ENCODE results near the gene DXO.
"Not testable (repeated sequence)": the region's sequence is repeated elsewhere in the genome, so short reads cannot be mapped to it uniquely, and the experiment has no call there.

DXO gene

GRCh38 chr6:31971993-31972708 is at the start of gene DXO:
TSS of gene DXO (minus strand) at chr6:31972138. CDS start at chr6:31971675, 463 bp downstream.
- peak within 1 kb of the TSS; percentile 89 for H3K9ac ChIP-seq (ENCODE audit: insufficient read length)
- H3K36me3 ChIP-seq (ENCODE audit: insufficient read depth, low read length) = peaks cover 28% of the 10 kb centered on the region; the same call in 1 of the 2 replicates
- TF ChIP-seq FOXP2 (optimal IDR thresholded peaks at IDR 0.05; ENCODE audit: control extremely low read depth, extremely low read length, insufficient read depth) (peak; percentile 2), POLR2AphosphoS5 (IDR thresholded peaks at IDR 0.05; ENCODE audit: borderline replicate concordance, low read depth, low read length) (peak; percentile 54), EZH2 (IDR thresholded peaks at IDR 0.05) (no peak)
- peak within 1 kb of the TSS; percentile 89 for H3K4me3 ChIP-seq
- peak; percentile 96 for DNase-seq (ENCODE audit: low read depth, low spot score)
- H3K9me3 ChIP-seq (ENCODE audit: low read depth, low read length) = no peaks in the 10 kb centered on the region
- peak within 1 kb of the TSS; percentile 89 for H3K27ac ChIP-seq

- H3K9ac ChIP-seq (ENCODE audit: insufficient read length); H3K36me3 ChIP-seq (ENCODE audit: insufficient read depth, low read length); DNase-seq (ENCODE audit: low read depth, low spot score); H3K9me3 ChIP-seq (ENCODE audit: low read depth, low read length); H3K4me3 ChIP-seq; H3K27ac ChIP-seq: not testable (repeated sequence)
Observed at GRCh38 chr6:32014547-32014946, 42.6 kb upstream of the DXO start, which contains the start of gene C4B. TSS of gene C4B (plus strand) at chr6:32014795. CDS start at chr6:32014846, 51 bp downstream.

GRCh38 chr6:32013738-32014137 is 41.8 kb upstream of the DXO start:
- H3K27ac ChIP-seq; H3K9me3 ChIP-seq (ENCODE audit: low read depth, low read length); H3K36me3 ChIP-seq (ENCODE audit: insufficient read depth, low read length); H3K9ac ChIP-seq (ENCODE audit: insufficient read length); H3K4me3 ChIP-seq; DNase-seq (ENCODE audit: low read depth, low spot score): not testable (repeated sequence)

- H3K9me3 ChIP-seq (ENCODE audit: low read depth, low read length); H3K27ac ChIP-seq; H3K9ac ChIP-seq (ENCODE audit: insufficient read length); H3K36me3 ChIP-seq (ENCODE audit: insufficient read depth, low read length); DNase-seq (ENCODE audit: low read depth, low spot score); H3K4me3 ChIP-seq: not testable (repeated sequence)
Observed at GRCh38 chr6:32012941-32013617, 41.1 kb upstream of the DXO start.

- H3K36me3 ChIP-seq (ENCODE audit: insufficient read depth, low read length); H3K9ac ChIP-seq (ENCODE audit: insufficient read length); H3K4me3 ChIP-seq; H3K27ac ChIP-seq; H3K9me3 ChIP-seq (ENCODE audit: low read depth, low read length); DNase-seq (ENCODE audit: low read depth, low spot score): not testable (repeated sequence)
Observed at GRCh38 chr6:32010856-32011530, 39.1 kb upstream of the DXO start.

- DNase-seq (ENCODE audit: low read depth, low spot score); H3K9me3 ChIP-seq (ENCODE audit: low read depth, low read length); H3K9ac ChIP-seq (ENCODE audit: insufficient read length); H3K27ac ChIP-seq; H3K36me3 ChIP-seq (ENCODE audit: insufficient read depth, low read length); H3K4me3 ChIP-seq: not testable (repeated sequence)
Observed at GRCh38 chr6:32009537-32009936, 37.6 kb upstream of the DXO start.

- H3K36me3 ChIP-seq (ENCODE audit: insufficient read depth, low read length); H3K9ac ChIP-seq (ENCODE audit: insufficient read length); H3K9me3 ChIP-seq (ENCODE audit: low read depth, low read length); DNase-seq (ENCODE audit: low read depth, low spot score); H3K27ac ChIP-seq; H3K4me3 ChIP-seq: not testable (repeated sequence)
Observed at GRCh38 chr6:32008616-32009015, 36.7 kb upstream of the DXO start.

- H3K36me3 ChIP-seq (ENCODE audit: insufficient read depth, low read length); DNase-seq (ENCODE audit: low read depth, low spot score); H3K9ac ChIP-seq (ENCODE audit: insufficient read length); H3K4me3 ChIP-seq; H3K27ac ChIP-seq; H3K9me3 ChIP-seq (ENCODE audit: low read depth, low read length): not testable (repeated sequence)
Observed at GRCh38 chr6:32008037-32008436, 36.1 kb upstream of the DXO start.

- not testable (repeated sequence) for DNase-seq (ENCODE audit: low read depth, low spot score); H3K9me3 ChIP-seq (ENCODE audit: low read depth, low read length); H3K4me3 ChIP-seq; H3K9ac ChIP-seq (ENCODE audit: insufficient read length); H3K36me3 ChIP-seq (ENCODE audit: insufficient read depth, low read length); H3K27ac ChIP-seq
Observed at GRCh38 chr6:32007086-32007485, 35.1 kb upstream of the DXO start.

GRCh38 chr6:32005991-32006529 is 34.1 kb upstream of the DXO start:
- H3K9ac ChIP-seq (ENCODE audit: insufficient read length); DNase-seq (ENCODE audit: low read depth, low spot score); H3K9me3 ChIP-seq (ENCODE audit: low read depth, low read length): not testable (repeated sequence)

GRCh38 chr6:32005538-32005880 is 33.6 kb upstream of the DXO start:
- not testable (repeated sequence) for H3K9me3 ChIP-seq (ENCODE audit: low read depth, low read length); H3K9ac ChIP-seq (ENCODE audit: insufficient read length); H3K27ac ChIP-seq; H3K4me3 ChIP-seq; DNase-seq (ENCODE audit: low read depth, low spot score); H3K36me3 ChIP-seq (ENCODE audit: insufficient read depth, low read length)

More at GRCh38 chr6:32005991-32006529, 34.1 kb upstream of the DXO start:
- not testable (repeated sequence) for H3K4me3 ChIP-seq; H3K27ac ChIP-seq; H3K36me3 ChIP-seq (ENCODE audit: insufficient read depth, low read length)

- DNase-seq (ENCODE audit: low read depth, low spot score); H3K4me3 ChIP-seq; H3K9me3 ChIP-seq (ENCODE audit: low read depth, low read length); H3K9ac ChIP-seq (ENCODE audit: insufficient read length); H3K27ac ChIP-seq; H3K36me3 ChIP-seq (ENCODE audit: insufficient read depth, low read length): not testable (repeated sequence)
Observed at GRCh38 chr6:32004864-32005537, 33.1 kb upstream of the DXO start.

- not testable (repeated sequence) for H3K36me3 ChIP-seq (ENCODE audit: insufficient read depth, low read length); H3K4me3 ChIP-seq; DNase-seq (ENCODE audit: low read depth, low spot score)
Observed at GRCh38 chr6:32004393-32004792, 32.5 kb upstream of the DXO start.

More at GRCh38 chr6:32004393-32004792, 32.5 kb upstream of the DXO start:
- H3K9me3 ChIP-seq (ENCODE audit: low read depth, low read length); H3K9ac ChIP-seq (ENCODE audit: insufficient read length); H3K27ac ChIP-seq: not testable (repeated sequence)

All from SK-N-MC (cell line).